ENCODE measurements around the gene VPS26A.

DNA sequence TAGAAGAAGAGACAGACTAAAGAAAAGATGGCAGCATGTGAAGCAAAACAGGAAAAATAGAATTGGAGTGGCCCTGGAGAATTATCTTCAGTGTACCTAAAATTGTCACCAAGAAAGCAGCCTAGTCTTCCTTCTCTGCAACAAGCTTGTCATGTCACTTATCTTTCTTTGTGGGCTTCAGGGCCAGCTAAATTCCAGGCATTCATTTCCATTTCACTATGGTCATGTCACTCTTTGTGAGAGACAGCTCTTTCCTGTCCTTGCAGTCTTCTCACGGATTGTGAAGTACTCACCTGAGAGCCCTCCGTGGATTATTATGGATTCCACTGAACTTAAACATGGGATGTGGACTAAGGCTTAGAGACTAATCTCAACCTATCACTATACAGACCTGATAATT is 87.1 kb downstream of the VPS26A start:
- TF ChIP-seq ZNF274 (IDR thresholded peaks at IDR 0.05; ENCODE audit: low read length) (no peak), ZNF274 (tag by site-specific recombination; IDR thresholded peaks at IDR 0.05; ENCODE audit: borderline replicate concordance) (no peak), SP7 (tag by site-specific recombination; IDR thresholded peaks at IDR 0.05) (no peak), ELK4 (IDR thresholded peaks at IDR 0.05; ENCODE audit: borderline replicate concordance, low read depth, low read length) (no peak)
- TF ChIP-seq, protein P1, sequence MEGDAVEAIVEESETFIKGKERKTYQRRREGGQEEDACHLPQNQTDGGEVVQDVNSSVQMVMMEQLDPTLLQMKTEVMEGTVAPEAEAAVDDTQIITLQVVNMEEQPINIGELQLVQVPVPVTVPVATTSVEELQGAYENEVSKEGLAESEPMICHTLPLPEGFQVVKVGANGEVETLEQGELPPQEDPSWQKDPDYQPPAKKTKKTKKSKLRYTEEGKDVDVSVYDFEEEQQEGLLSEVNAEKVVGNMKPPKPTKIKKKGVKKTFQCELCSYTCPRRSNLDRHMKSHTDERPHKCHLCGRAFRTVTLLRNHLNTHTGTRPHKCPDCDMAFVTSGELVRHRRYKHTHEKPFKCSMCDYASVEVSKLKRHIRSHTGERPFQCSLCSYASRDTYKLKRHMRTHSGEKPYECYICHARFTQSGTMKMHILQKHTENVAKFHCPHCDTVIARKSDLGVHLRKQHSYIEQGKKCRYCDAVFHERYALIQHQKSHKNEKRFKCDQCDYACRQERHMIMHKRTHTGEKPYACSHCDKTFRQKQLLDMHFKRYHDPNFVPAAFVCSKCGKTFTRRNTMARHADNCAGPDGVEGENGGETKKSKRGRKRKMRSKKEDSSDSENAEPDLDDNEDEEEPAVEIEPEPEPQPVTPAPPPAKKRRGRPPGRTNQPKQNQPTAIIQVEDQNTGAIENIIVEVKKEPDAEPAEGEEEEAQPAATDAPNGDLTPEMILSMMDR (tag by site-specific recombination; IDR thresholded peaks at IDR 0.05) = no peak
